ENCODE results near the gene ZNF831. TPM values are rescaled to one million over a fixed set of nuclear protein-coding genes. Genes with fewer than 3 reads are reported as not detected.

The ZNF831 gene
- total RNA-seq, 1 experiment from 2014 or later: 0.04 TPM

DNA sequence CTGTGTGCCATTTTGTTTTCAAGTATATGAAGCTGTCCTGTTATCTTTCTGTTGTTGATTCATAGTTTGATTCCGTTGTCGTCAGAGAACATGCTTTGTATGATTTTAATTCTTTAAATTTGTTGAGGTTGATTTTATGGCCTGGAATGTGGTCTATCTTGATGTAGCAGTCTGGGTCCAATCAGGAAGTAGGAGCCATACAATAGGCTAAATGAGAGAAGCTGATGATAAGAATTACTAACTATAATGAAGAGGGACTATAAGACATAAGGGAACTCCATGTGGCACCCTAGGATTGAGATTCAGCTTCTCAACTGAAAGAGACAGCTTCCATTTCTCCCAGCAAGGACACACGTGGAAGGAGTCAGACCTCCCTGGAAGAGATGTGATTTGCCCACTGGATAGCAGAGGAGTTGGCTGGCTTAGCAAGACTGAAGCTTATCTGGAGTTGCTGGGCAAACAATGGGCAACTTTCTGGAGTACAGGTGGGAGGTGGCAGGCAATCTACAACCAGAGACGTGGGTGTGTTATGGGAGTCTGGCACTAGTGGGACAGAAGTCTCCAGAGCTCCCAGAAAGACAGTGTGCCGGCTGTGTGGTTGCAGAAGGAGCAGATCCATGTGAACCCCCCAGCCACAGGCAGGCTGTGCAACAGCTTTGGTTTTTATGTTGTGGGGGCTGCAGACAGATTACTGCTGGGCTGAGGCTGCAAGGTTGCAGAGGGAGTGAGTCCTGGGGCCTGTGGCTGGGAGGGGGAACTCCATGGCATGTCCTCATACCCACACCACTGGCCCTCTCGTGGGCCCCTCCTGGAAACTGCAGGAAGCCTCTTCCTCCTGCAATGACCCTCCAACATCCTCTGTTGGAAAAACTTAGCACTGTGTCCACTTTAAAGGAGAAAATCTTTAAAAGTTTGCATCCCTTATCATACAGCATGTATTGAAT is 7.1 kb downstream of the ZNF831 start:
- no peak for ATAC-seq
- no peak for DNase-seq (ENCODE audit: low spot score)
- Mint-ChIP-seq H3K4me3 (no peak overlapping the region), H3K36me3 (no peaks in the 10 kb centered on the region), H3K27ac (no peak overlapping the region), H3K27me3 (ENCODE audit: low read depth) (peaks cover 7% of the 10 kb centered on the region; the same call in 1 of the 2 replicates), H3K4me1 (no peaks in the 10 kb centered on the region), H3K9me3 (no peaks in the 10 kb centered on the region)
- TF ChIP-seq PRRX2 (CRISPR knock-in tag; IDR thresholded peaks at IDR 0.05): no peak
- TF ChIP-seq, protein P1, sequence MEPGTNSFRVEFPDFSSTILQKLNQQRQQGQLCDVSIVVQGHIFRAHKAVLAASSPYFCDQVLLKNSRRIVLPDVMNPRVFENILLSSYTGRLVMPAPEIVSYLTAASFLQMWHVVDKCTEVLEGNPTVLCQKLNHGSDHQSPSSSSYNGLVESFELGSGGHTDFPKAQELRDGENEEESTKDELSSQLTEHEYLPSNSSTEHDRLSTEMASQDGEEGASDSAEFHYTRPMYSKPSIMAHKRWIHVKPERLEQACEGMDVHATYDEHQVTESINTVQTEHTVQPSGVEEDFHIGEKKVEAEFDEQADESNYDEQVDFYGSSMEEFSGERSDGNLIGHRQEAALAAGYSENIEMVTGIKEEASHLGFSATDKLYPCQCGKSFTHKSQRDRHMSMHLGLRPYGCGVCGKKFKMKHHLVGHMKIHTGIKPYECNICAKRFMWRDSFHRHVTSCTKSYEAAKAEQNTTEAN (CRISPR knock-in tag; IDR thresholded peaks at IDR 0.05): no peak
- no peak for TF ChIP-seq RORB (CRISPR knock-in tag; IDR thresholded peaks at IDR 0.05)
- no peak for TF ChIP-seq SOX15 (CRISPR knock-in tag; IDR thresholded peaks at IDR 0.05)
- TF ChIP-seq, protein P2, sequence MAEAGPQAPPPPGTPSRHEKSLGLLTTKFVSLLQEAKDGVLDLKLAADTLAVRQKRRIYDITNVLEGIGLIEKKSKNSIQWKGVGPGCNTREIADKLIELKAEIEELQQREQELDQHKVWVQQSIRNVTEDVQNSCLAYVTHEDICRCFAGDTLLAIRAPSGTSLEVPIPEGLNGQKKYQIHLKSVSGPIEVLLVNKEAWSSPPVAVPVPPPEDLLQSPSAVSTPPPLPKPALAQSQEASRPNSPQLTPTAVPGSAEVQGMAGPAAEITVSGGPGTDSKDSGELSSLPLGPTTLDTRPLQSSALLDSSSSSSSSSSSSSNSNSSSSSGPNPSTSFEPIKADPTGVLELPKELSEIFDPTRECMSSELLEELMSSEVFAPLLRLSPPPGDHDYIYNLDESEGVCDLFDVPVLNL (CRISPR knock-in tag; IDR thresholded peaks at IDR 0.05; ENCODE audit: borderline replicate concordance, low read depth): no peak
- TF ChIP-seq, protein P3, sequence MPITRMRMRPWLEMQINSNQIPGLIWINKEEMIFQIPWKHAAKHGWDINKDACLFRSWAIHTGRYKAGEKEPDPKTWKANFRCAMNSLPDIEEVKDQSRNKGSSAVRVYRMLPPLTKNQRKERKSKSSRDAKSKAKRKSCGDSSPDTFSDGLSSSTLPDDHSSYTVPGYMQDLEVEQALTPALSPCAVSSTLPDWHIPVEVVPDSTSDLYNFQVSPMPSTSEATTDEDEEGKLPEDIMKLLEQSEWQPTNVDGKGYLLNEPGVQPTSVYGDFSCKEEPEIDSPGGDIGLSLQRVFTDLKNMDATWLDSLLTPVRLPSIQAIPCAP (CRISPR knock-in tag; IDR thresholded peaks at IDR 0.05): no peak
- TF ChIP-seq IRF2 (CRISPR knock-in tag; IDR thresholded peaks at IDR 0.05; ENCODE audit: borderline replicate concordance, low read depth): no peak
- CTCF ChIA-PET: interaction anchor here (0.7 kb wide), 2 partner anchors 37 to 285 kb away, joined by 3 read pairs; no protein-coding TSS in a partner anchor
- POLR2A ChIA-PET: no interaction called here

DNA sequence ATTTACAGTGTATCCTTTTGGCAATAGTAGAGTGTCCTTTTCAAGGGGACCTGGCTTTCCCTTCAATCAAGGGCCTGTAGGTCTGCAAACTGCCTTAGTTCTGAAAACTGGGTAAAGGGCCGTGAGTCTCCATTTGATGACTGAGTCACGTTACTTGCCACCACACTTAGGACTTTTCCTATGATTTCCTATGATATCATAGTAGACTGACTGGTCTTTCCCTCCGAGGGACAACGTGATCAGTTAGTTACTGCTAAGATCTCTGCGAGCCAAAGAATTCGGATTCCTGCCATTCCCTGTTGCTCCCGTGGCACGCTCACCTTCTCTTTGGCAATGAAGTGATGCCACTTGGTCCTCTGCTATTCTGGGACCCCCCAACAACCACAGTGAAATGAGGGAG is 8.4 kb downstream of the ZNF831 start:
- no peak for TF ChIP-seq FOXJ3 (CRISPR knock-in tag; IDR thresholded peaks at IDR 0.05; ENCODE audit: borderline replicate concordance)
- TF ChIP-seq SMAD3 (CRISPR knock-in tag; IDR thresholded peaks at IDR 0.05; ENCODE audit: borderline replicate concordance): no peak
- no peak for TF ChIP-seq ZNF317 (CRISPR knock-in tag; IDR thresholded peaks at IDR 0.05; ENCODE audit: borderline replicate concordance, low read depth)
- Mint-ChIP-seq H3K27me3 (ENCODE audit: low read depth) (no peaks in the 10 kb centered on the region), H3K4me1 (no peaks in the 10 kb centered on the region), H3K4me3 (no peak overlapping the region), H3K9me3 (no peaks in the 10 kb centered on the region), H3K27ac (no peak overlapping the region), H3K36me3 (no peaks in the 10 kb centered on the region)
- ChIA-PET CTCF (no interaction called here), POLR2A (no interaction called here)
- DNase-seq (ENCODE audit: low spot score) (no peak), ATAC-seq (no peak)

DNA sequence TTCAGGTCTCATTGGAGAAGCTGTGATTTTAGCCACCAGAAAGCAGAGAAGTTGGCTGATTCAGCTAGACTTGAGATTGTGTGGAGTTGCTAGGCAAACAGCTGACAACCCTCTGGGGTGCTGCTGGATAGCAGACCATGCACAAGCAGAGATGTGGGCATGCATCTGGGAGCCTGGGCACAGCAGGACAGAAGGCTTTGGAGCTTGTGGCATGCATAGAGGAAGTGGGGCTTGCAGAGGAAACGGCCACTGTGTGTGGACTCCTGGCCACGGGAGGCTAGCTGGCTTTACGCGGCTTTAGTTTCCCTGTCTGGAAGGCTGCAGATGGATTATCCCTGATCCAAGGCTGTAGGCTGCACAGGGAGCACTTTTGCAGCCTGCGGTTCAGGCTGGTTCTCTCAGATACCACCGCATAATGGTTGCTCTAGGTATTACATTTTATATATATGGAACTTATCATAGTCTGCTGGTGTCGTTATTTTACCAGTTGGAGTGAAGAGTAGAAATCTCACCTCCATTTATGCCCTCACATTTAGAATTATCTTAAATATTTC is 10.4 kb downstream of the ZNF831 start:
- DNase-seq (ENCODE audit: low spot score) (no peak), ATAC-seq (no peak)
- no peaks in the 10 kb centered on the region; the same call in 1 of the 2 replicates for H3K27me3 Mint-ChIP-seq (ENCODE audit: low read depth)
- ChIA-PET CTCF (interaction anchor here (0.7 to 1.5 kb wide), 3 partner anchors 16 to 230 kb away, joined by 3 to 11 read pairs (median 3); no protein-coding TSS in a partner anchor), POLR2A (no interaction called here)
- no peaks in the 10 kb centered on the region for H3K36me3 Mint-ChIP-seq
- no peaks in the 10 kb centered on the region for H3K4me1 Mint-ChIP-seq
- H3K27ac Mint-ChIP-seq: no peak overlapping the region
- H3K4me3 Mint-ChIP-seq: no peak overlapping the region
- H3K9me3 Mint-ChIP-seq: no peaks in the 10 kb centered on the region
- TF ChIP-seq SMAD4 (CRISPR knock-in tag; IDR thresholded peaks at IDR 0.05) (no peak), CREB1 (CRISPR knock-in tag; IDR thresholded peaks at IDR 0.05) (no peak), MXD4 (CRISPR knock-in tag; IDR thresholded peaks at IDR 0.05; ENCODE audit: borderline replicate concordance) (no peak), IRF2 (CRISPR knock-in tag; IDR thresholded peaks at IDR 0.05; ENCODE audit: borderline replicate concordance, low read depth) (no peak), MYBL2 (CRISPR knock-in tag; IDR thresholded peaks at IDR 0.05) (no peak), NR1H2 (CRISPR knock-in tag; IDR thresholded peaks at IDR 0.05) (no peak), ZNF121 (CRISPR knock-in tag; IDR thresholded peaks at IDR 0.05) (no peak), GRHL2 (CRISPR knock-in tag; IDR thresholded peaks at IDR 0.05; ENCODE audit: insufficient replicate concordance, severe bottlenecking) (no peak), ZNF317 (CRISPR knock-in tag; IDR thresholded peaks at IDR 0.05; ENCODE audit: borderline replicate concordance, low read depth) (no peak)
- TF ChIP-seq, protein P4, sequence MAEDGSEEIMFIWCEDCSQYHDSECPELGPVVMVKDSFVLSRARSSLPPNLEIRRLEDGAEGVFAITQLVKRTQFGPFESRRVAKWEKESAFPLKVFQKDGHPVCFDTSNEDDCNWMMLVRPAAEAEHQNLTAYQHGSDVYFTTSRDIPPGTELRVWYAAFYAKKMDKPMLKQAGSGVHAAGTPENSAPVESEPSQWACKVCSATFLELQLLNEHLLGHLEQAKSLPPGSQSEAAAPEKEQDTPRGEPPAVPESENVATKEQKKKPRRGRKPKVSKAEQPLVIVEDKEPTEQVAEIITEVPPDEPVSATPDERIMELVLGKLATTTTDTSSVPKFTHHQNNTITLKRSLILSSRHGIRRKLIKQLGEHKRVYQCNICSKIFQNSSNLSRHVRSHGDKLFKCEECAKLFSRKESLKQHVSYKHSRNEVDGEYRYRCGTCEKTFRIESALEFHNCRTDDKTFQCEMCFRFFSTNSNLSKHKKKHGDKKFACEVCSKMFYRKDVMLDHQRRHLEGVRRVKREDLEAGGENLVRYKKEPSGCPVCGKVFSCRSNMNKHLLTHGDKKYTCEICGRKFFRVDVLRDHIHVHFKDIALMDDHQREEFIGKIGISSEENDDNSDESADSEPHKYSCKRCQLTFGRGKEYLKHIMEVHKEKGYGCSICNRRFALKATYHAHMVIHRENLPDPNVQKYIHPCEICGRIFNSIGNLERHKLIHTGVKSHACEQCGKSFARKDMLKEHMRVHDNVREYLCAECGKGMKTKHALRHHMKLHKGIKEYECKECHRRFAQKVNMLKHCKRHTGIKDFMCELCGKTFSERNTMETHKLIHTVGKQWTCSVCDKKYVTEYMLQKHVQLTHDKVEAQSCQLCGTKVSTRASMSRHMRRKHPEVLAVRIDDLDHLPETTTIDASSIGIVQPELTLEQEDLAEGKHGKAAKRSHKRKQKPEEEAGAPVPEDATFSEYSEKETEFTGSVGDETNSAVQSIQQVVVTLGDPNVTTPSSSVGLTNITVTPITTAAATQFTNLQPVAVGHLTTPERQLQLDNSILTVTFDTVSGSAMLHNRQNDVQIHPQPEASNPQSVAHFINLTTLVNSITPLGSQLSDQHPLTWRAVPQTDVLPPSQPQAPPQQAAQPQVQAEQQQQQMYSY (CRISPR knock-in tag; IDR thresholded peaks at IDR 0.05): no peak
- TF ChIP-seq, protein P5, sequence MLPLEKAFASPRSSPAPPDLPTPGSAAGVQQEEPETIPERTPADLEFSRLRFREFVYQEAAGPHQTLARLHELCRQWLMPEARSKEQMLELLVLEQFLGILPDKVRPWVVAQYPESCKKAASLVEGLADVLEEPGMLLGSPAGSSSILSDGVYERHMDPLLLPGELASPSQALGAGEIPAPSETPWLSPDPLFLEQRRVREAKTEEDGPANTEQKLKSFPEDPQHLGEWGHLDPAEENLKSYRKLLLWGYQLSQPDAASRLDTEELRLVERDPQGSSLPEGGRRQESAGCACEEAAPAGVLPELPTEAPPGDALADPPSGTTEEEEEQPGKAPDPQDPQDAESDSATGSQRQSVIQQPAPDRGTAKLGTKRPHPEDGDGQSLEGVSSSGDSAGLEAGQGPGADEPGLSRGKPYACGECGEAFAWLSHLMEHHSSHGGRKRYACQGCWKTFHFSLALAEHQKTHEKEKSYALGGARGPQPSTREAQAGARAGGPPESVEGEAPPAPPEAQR (CRISPR knock-in tag; IDR thresholded peaks at IDR 0.05): no peak

All from WTC11 (cell line).